C4-2B (cell line): ENCODE measurements around the gene GRIK2.

ENCODE experiments used
- CTCF ChIP-seq: fragments of 450-650 bp; conservative IDR thresholded peaks from 2 replicates; pipeline ENCODE4 v1.5.1; 2017; ENCODE audit warnings: mild to moderate bottlenecking
- ZFX ChIP-seq: fragments of 450-650 bp; IDR thresholded peaks from 2 replicates; pipeline ENCODE4 v1.6.1; 2017

DNA sequence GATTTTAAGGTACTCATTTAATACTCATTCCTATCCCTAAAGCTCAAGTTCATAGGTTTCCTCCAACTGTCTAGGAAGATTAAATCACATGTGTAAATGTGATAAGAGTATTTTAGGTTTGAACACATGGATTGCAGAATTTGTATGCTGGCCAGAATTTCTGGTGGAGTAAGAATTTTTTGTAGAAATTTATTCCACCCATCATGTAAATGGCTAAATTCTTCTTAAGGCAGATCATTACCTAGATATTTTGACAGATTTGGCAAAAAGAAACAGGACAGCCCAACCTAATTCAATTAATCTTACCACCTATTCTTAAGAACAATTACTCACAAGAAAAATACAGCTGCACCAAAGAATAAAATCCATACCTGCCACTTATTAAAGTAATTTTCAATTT is 261.6 kb downstream of the GRIK2 start:
- TF ChIP-seq CTCF (no peak), ZFX (no peak)
